HepG2 (cell line): ENCODE data around the gene ASGR1. TPM values are rescaled to one million over a fixed set of nuclear protein-coding genes. Genes with fewer than 3 reads are reported as not detected.

ENCODE experiments used
- ARNTL ChIP-seq: sonication (generic); formaldehyde crosslinking; IDR thresholded peaks from 2 replicates; pipeline ENCODE4 v1.4.0; 2020; ENCODE audit warnings: mild to moderate bottlenecking, missing genetic modification reagents
- ESRRA ChIP-seq: sonication (generic); formaldehyde crosslinking; IDR thresholded peaks from 2 replicates; pipeline ENCODE4 v1.5.1; 2020; ENCODE audit warnings: mild to moderate bottlenecking, low read depth, missing genetic modification reagents
- HMGXB3 ChIP-seq: sonication (generic); formaldehyde crosslinking; IDR thresholded peaks from 2 replicates; pipeline ENCODE4 v1.4.0; 2020; ENCODE audit warnings: missing genetic modification reagents, borderline replicate concordance
- MAFF ChIP-seq: IDR thresholded peaks from 2 replicates; pipeline ENCODE4 v1.6.1; 2011; ENCODE audit warnings: low read depth, low read length, improper control_type of control experiment
- NR2F6 ChIP-seq, 2 experiments: IDR thresholded peaks; 2 replicates each; pipeline ENCODE4 v1.6.1; 2016; ENCODE audit warnings: antibody characterized with exemption in 1 of 2, mild to moderate bottlenecking in 1 of 2
- ZNF326 ChIP-seq: sonication (generic); formaldehyde crosslinking; IDR thresholded peaks from 2 replicates; pipeline ENCODE4 v1.4.0; 2020; ENCODE audit warnings: missing genetic modification reagents, borderline replicate concordance
- ZNF34 ChIP-seq: sonication (generic); formaldehyde crosslinking; IDR thresholded peaks from 2 replicates; pipeline ENCODE4 v1.4.0; 2020; ENCODE audit warnings: mild to moderate bottlenecking, missing genetic modification reagents, borderline replicate concordance
- ZNF615 ChIP-seq: sonication (generic); formaldehyde crosslinking; IDR thresholded peaks from 2 replicates; pipeline ENCODE4 v1.5.0; 2020; ENCODE audit warnings: mild to moderate bottlenecking, missing genetic modification reagents, borderline replicate concordance
- polyA plus RNA-seq, 8 experiments: library from polyadenylated mRNA; depleted of rRNA in 3 of 8; stranded (reverse) in 7 of 8; unstranded in 1 of 8; fragments of >200 nt; fragmentation: Illumina TruSeq in 4 of 8; extraction: Trizol in 4 of 8; gene quantifications; 2 replicates each; pipeline versions ENCODE4 v1.2.1 to v1.2.3, GENCODE V29; 2011 to 2016; ENCODE audit warnings: low read depth in 4 of 8, missing spikeins in 1 of 8, mixed read lengths in 1 of 8; ENCODE audit not compliant: insufficient read depth in 1 of 8
- total RNA-seq, 5 experiments: library from RNA; depleted of rRNA; stranded (reverse); fragments of >200 nt; fragmentation: Illumina TruSeq; extraction: Trizol; gene quantifications; 2 replicates each; pipeline ENCODE4 v1.2.3, GENCODE V29; 2016; ENCODE audit warnings: low read depth in 1 of 5
- TF ChIP-seq, protein P1 (sequence below), 2 experiments: fragments of 450-650 bp in 1 of 2; sonication (generic) in 1 of 2; formaldehyde crosslinking in 1 of 2; IDR thresholded peaks; 2 replicates each; pipeline versions ENCODE4 v1.6.1 to v1.8.0; 2016 to 2022; ENCODE audit warnings: antibody characterized with exemption in 1 of 2, mild to moderate bottlenecking in 1 of 2, missing genetic modification reagents in 1 of 2
- TF ChIP-seq, protein P2 (sequence below): sonication (generic); formaldehyde crosslinking; IDR thresholded peaks from 2 replicates; pipeline ENCODE4 v1.8.0; 2022; ENCODE audit warnings: missing genetic modification reagents, mild to moderate bottlenecking, borderline replicate concordance
- TF ChIP-seq, protein P3 (sequence below): IDR thresholded peaks from 2 replicates; pipeline ENCODE4 v1.6.1; 2016; ENCODE audit warnings: missing genetic modification reagents, missing compliant biosample characterization

Gene ASGR1
- total and polyA plus RNA-seq, 2 of the 13 experiments (the other 11 are each of a cell fraction or from before 2014, with no cell fraction given) = 353 to 796 TPM

DNA sequence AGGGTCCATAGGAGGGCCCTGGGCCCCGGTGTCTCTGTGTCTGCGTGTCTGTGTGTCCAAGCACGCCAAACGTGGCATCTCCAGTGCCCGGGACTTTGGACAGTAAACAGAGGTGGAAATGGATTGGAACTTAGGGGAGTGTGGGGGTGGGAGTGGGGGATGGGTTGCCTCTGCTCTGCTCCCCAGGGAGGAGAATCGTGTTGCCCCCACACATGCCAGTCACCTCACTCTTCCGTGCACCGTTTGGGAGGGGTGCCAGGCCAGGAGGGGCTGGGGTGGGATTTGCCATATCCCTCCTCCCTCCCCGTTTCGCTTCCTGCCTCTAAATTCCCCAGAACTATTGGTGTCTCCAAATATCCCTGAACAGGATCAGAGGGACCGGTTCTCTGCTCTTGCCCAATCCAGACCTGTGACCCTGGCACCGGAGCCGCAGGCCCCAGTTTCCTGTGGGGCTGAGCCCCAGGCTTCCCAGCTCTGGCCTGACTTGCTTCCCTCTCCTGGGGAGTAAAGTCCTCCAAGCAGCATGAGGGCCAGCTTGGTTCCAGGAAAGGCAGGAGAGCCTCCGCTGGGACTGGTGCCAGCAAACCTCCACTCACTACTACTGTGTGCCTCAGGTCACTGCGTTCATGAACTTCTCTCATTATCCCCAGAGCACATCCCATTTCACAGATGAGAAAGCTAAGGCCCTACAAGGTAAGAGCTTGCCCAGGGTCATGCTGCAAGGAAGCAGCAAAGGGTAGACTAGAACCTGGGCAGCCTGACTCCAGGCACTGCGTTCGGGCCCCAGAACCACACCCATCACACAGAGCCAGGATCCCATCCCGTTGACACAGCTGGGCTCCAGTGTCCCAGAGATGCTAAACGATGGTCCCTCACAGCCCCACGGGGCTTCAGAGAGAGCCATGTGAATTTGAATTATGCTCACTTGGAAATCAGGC lies at the start of gene ASGR1 (continued):
- TF ChIP-seq ZNF34 (CRISPR knock-in tag) (0 out of 2 replicates have a peak, but pooled peaks have one; percentile 25), NR2F6 (IDR thresholded peaks at IDR 0.05) (peak; percentile 90), NR2F6 (CRISPR knock-in tag; IDR thresholded peaks at IDR 0.05) (peak; percentile 90), ZNF615 (no peak; the same call in 1 of the 2 replicates), ESRRA (peak; percentile 52; the same call in 1 of the 2 replicates), HMGXB3 (CRISPR knock-in tag) (peak; percentile 80), MAFF (no peak), ZNF326 (CRISPR knock-in tag) (no peak), ARNTL (no peak; the same call in 1 of the 2 replicates)
- TF ChIP-seq, protein P1, sequence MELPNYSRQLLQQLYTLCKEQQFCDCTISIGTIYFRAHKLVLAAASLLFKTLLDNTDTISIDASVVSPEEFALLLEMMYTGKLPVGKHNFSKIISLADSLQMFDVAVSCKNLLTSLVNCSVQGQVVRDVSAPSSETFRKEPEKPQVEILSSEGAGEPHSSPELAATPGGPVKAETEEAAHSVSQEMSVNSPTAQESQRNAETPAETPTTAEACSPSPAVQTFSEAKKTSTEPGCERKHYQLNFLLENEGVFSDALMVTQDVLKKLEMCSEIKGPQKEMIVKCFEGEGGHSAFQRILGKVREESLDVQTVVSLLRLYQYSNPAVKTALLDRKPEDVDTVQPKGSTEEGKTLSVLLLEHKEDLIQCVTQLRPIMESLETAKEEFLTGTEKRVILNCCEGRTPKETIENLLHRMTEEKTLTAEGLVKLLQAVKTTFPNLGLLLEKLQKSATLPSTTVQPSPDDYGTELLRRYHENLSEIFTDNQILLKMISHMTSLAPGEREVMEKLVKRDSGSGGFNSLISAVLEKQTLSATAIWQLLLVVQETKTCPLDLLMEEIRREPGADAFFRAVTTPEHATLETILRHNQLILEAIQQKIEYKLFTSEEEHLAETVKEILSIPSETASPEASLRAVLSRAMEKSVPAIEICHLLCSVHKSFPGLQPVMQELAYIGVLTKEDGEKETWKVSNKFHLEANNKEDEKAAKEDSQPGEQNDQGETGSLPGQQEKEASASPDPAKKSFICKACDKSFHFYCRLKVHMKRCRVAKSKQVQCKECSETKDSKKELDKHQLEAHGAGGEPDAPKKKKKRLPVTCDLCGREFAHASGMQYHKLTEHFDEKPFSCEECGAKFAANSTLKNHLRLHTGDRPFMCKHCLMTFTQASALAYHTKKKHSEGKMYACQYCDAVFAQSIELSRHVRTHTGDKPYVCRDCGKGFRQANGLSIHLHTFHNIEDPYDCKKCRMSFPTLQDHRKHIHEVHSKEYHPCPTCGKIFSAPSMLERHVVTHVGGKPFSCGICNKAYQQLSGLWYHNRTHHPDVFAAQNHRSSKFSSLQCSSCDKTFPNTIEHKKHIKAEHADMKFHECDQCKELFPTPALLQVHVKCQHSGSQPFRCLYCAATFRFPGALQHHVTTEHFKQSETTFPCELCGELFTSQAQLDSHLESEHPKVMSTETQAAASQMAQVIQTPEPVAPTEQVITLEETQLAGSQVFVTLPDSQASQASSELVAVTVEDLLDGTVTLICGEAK (IDR thresholded peaks at IDR 0.05) = no peak
- TF ChIP-seq, protein P1 (CRISPR knock-in tag; IDR thresholded peaks at IDR 0.05) = peak; percentile 42; the same call in 1 of the 2 replicates
- TF ChIP-seq, protein P2, sequence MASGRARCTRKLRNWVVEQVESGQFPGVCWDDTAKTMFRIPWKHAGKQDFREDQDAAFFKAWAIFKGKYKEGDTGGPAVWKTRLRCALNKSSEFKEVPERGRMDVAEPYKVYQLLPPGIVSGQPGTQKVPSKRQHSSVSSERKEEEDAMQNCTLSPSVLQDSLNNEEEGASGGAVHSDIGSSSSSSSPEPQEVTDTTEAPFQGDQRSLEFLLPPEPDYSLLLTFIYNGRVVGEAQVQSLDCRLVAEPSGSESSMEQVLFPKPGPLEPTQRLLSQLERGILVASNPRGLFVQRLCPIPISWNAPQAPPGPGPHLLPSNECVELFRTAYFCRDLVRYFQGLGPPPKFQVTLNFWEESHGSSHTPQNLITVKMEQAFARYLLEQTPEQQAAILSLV (CRISPR knock-in tag) = no peak
- TF ChIP-seq, protein P3, sequence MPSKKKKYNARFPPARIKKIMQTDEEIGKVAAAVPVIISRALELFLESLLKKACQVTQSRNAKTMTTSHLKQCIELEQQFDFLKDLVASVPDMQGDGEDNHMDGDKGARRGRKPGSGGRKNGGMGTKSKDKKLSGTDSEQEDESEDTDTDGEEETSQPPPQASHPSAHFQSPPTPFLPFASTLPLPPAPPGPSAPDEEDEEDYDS (CRISPR knock-in tag) = peak; percentile 52
